Mesothelial cell of epicardium (in vitro differentiated cells): ENCODE measurements around the gene PPP1CB. TPM values are rescaled to one million over a fixed set of nuclear protein-coding genes. Genes with fewer than 3 reads are reported as not detected.
A peak's percentile ranks its signal among the peaks of the same experiment; 100 is the strongest.
"Not testable (repeated sequence)": the region's sequence is repeated elsewhere in the genome, so short reads cannot be mapped to it uniquely, and the experiment has no call there.

Experiments used
- DNase-seq, 2 experiments: peaks; one replicate each; pipeline ENCODE4 v3.0.0; 2021; ENCODE audit warnings: low spot score in 2 of 2; ENCODE audit not compliant: unreplicated experiment in 2 of 2
- H3K27ac Mint-ChIP-seq: 2 replicates; pipeline ENCODE4 v1.8.0; 2021; ENCODE audit warnings: mixed read lengths
- H3K27me3 Mint-ChIP-seq: 2 replicates; pipeline ENCODE4 v1.8.0; 2021; ENCODE audit warnings: low read depth, mixed read lengths
- H3K36me3 Mint-ChIP-seq: 2 replicates; pipeline ENCODE4 v1.8.0; 2021; ENCODE audit warnings: mixed read lengths
- H3K4me1 Mint-ChIP-seq: 2 replicates; pipeline ENCODE4 v1.8.0; 2021; ENCODE audit warnings: mixed read lengths
- H3K4me3 Mint-ChIP-seq: 2 replicates; pipeline ENCODE4 v1.8.0; 2021; ENCODE audit warnings: mild to moderate bottlenecking, moderate library complexity, mixed read lengths
- H3K9me3 Mint-ChIP-seq: 2 replicates; pipeline ENCODE4 v1.8.0; 2021; ENCODE audit warnings: mixed read lengths
- CTCF ChIP-seq: fragments of 200-600 bp; sonication (generic); IDR thresholded peaks from one replicate; pipeline ENCODE4 v1.5.0; 2021; ENCODE audit warnings: antibody characterized with exemption; ENCODE audit not compliant: unreplicated experiment
- total RNA-seq: library from RNA; stranded (reverse); gene quantifications from 3 replicates; pipeline ENCODE4 v1.2.1, GENCODE V29; 2021

PPP1CB gene
- total RNA-seq, 1 donor from 2014 or later: 161 TPM

- H3K27ac Mint-ChIP-seq: peak overlapping the region; percentile 22
- H3K36me3 Mint-ChIP-seq: no peaks in the 10 kb centered on the region
- H3K27me3 Mint-ChIP-seq: no peaks in the 10 kb centered on the region
- peaks cover 12% of the 10 kb centered on the region for H3K4me1 Mint-ChIP-seq
- no peak overlapping the region for H3K4me3 Mint-ChIP-seq
- no peak for DNase-seq
- no peaks in the 10 kb centered on the region for H3K9me3 Mint-ChIP-seq
- TF ChIP-seq CTCF: no peak
These were observed 21.9 kb upstream of the PPP1CB start for GRCh38 chr2:28729698-28730097.

GRCh38 chr2:28730641-28731146 lies 20.9 kb upstream of the PPP1CB start:
- H3K4me3 Mint-ChIP-seq: no peak overlapping the region

GRCh38 chr2:28735511-28735910 lies 16.1 kb upstream of the PPP1CB start:
- H3K27ac Mint-ChIP-seq: no peak overlapping the region
- no peaks in the 10 kb centered on the region for H3K27me3 Mint-ChIP-seq
- no peak for TF ChIP-seq CTCF
- H3K36me3 Mint-ChIP-seq: peaks cover 14% of the 10 kb centered on the region
- no peak overlapping the region for H3K4me3 Mint-ChIP-seq
- peaks cover 20% of the 10 kb centered on the region for H3K9me3 Mint-ChIP-seq
- DNase-seq: no peak
- no peaks in the 10 kb centered on the region for H3K4me1 Mint-ChIP-seq

More at GRCh38 chr2:28730641-28731146, 20.9 kb upstream of the PPP1CB start:
- no peak for TF ChIP-seq CTCF
- no peaks in the 10 kb centered on the region for H3K36me3 Mint-ChIP-seq
- H3K9me3 Mint-ChIP-seq: no peaks in the 10 kb centered on the region
- H3K27me3 Mint-ChIP-seq: no peaks in the 10 kb centered on the region
- peaks cover 9% of the 10 kb centered on the region for H3K4me1 Mint-ChIP-seq
- DNase-seq: no peak
- H3K27ac Mint-ChIP-seq: no peak overlapping the region

GRCh38 chr2:28736034-28736433 lies 15.6 kb upstream of the PPP1CB start:
- no peak overlapping the region for H3K27ac Mint-ChIP-seq
- H3K4me1 Mint-ChIP-seq: no peaks in the 10 kb centered on the region
- no peak for TF ChIP-seq CTCF
- peaks cover 14% of the 10 kb centered on the region for H3K36me3 Mint-ChIP-seq
- H3K4me3 Mint-ChIP-seq: no peak overlapping the region
- DNase-seq: no peak
- H3K9me3 Mint-ChIP-seq: peaks cover 23% of the 10 kb centered on the region
- no peaks in the 10 kb centered on the region for H3K27me3 Mint-ChIP-seq

GRCh38 chr2:28737655-28738054 lies 14.0 kb upstream of the PPP1CB start:
- DNase-seq: no peak
- Mint-ChIP-seq H3K36me3 (peaks cover 14% of the 10 kb centered on the region), H3K4me3 (no peak overlapping the region), H3K27me3 (no peaks in the 10 kb centered on the region), H3K4me1 (no peaks in the 10 kb centered on the region), H3K27ac (no peak overlapping the region), H3K9me3 (peaks cover 33% of the 10 kb centered on the region)
- no peak for TF ChIP-seq CTCF

- H3K4me3 Mint-ChIP-seq, DNase-seq, H3K27me3 Mint-ChIP-seq, H3K4me1 Mint-ChIP-seq, H3K27ac Mint-ChIP-seq: not testable (repeated sequence)
- Mint-ChIP-seq H3K9me3 (peaks cover 23% of the 10 kb centered on the region), H3K36me3 (peaks cover 12% of the 10 kb centered on the region)
These were observed 9.0 kb upstream of the PPP1CB start for GRCh38 chr2:28742619-28743018.
